ENCODE measurements around the gene BRPF1.
A peak's percentile ranks its signal among the peaks of the same experiment; 100 is the strongest.

Gene BRPF1

DNA sequence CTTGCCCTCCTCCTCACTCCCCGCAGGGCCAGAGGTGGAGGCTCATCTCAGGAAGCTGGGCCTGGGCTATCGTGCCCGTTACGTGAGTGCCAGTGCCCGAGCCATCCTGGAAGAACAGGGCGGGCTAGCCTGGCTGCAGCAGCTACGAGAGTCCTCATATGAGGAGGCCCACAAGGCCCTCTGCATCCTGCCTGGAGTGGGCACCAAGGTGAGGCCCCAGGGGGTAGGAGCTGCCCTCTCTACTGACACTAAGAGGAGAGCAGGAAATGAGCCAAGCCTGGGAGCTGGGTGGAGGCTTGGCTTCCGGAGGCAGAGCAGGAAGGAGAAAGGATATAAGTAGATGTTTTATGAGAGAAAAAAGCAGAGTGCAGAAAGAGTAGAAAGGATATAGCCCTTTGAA lies 23.1 kb downstream of the BRPF1 start:
- no peak for TF ChIP-seq CTCF (IDR thresholded peaks at IDR 0.05; ENCODE audit: unreplicated experiment in 3 of 3)
- peaks cover 24% of the 10 kb centered on the region for H3K4me1 Mint-ChIP-seq
- H3K27ac Mint-ChIP-seq: peak overlapping the region in 1 of 3 experiments; percentile 12
- no peaks in the 10 kb centered on the region for H3K9me3 Mint-ChIP-seq
- H3K4me3 Mint-ChIP-seq: no peak overlapping the region
- H3K27me3 Mint-ChIP-seq (ENCODE audit: low read depth): no peaks in the 10 kb centered on the region
- H3K36me3 Mint-ChIP-seq (ENCODE audit: low read depth): peaks cover 60% of the 10 kb centered on the region

- Mint-ChIP-seq H3K9me3 (no peaks in the 10 kb centered on the region), H3K27ac (no peak overlapping the region), H3K4me1 (no peaks in the 10 kb centered on the region), H3K27me3 (ENCODE audit: low read depth) (no peaks in the 10 kb centered on the region), H3K36me3 (ENCODE audit: low read depth) (peaks cover 58% of the 10 kb centered on the region), H3K4me3 (no peak overlapping the region)
- TF ChIP-seq CTCF (IDR thresholded peaks at IDR 0.05; ENCODE audit: unreplicated experiment in 3 of 3): no peak
These were observed 25.9 kb downstream of the BRPF1 start for GRCh38 chr3:9757427-9757826.

- peak overlapping the region in 1 of 3 experiments; percentile 6 for H3K27ac Mint-ChIP-seq
- H3K27me3 Mint-ChIP-seq (ENCODE audit: low read depth): no peaks in the 10 kb centered on the region
- H3K4me3 Mint-ChIP-seq: no peak overlapping the region
- no peaks in the 10 kb centered on the region for H3K9me3 Mint-ChIP-seq
- no peaks in the 10 kb centered on the region for H3K4me1 Mint-ChIP-seq
- no peak for TF ChIP-seq CTCF (IDR thresholded peaks at IDR 0.05; ENCODE audit: unreplicated experiment in 3 of 3)
- H3K36me3 Mint-ChIP-seq (ENCODE audit: low read depth): peaks cover 46% of the 10 kb centered on the region
These were observed 29.4 kb downstream of the BRPF1 start for GRCh38 chr3:9760779-9761505.

GRCh38 chr3:9761919-9762318 lies 30.4 kb downstream of the BRPF1 start:
- H3K4me3 Mint-ChIP-seq: no peak overlapping the region
- no peak overlapping the region for H3K27ac Mint-ChIP-seq
- no peaks in the 10 kb centered on the region for H3K9me3 Mint-ChIP-seq
- no peaks in the 10 kb centered on the region for H3K4me1 Mint-ChIP-seq
- no peak for TF ChIP-seq CTCF (IDR thresholded peaks at IDR 0.05; ENCODE audit: unreplicated experiment in 3 of 3)
- H3K27me3 Mint-ChIP-seq (ENCODE audit: low read depth): no peaks in the 10 kb centered on the region
- peaks cover 37% of the 10 kb centered on the region for H3K36me3 Mint-ChIP-seq (ENCODE audit: low read depth)

GRCh38 chr3:9762871-9763270 lies 31.3 kb downstream of the BRPF1 start:
- Mint-ChIP-seq H3K27ac (no peak overlapping the region), H3K27me3 (ENCODE audit: low read depth) (no peaks in the 10 kb centered on the region), H3K4me3 (no peak overlapping the region), H3K4me1 (peaks cover 7% of the 10 kb centered on the region), H3K9me3 (no peaks in the 10 kb centered on the region), H3K36me3 (ENCODE audit: low read depth) (peaks cover 34% of the 10 kb centered on the region)
- no peak for TF ChIP-seq CTCF (IDR thresholded peaks at IDR 0.05; ENCODE audit: unreplicated experiment in 3 of 3)

DNA sequence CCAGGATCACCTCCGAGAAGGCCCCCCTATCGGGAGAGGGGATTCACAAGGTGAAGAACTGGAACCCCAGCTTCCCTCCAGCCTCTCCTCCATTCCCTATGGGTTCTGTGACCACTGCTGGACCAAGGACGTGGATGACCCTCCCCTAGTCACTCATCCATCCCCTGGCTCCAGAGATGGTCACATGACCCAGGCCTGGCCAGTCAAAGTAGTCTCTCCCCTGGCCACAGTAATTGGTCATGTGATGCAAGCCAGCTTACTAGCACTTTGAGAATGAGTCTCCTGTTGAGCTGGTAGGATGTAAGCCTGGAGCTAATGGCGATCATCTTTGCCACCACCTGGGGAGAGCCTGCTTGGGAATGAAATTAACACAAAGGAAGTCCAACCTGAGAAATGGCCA lies 34.3 kb downstream of the BRPF1 start:
- no peak for TF ChIP-seq CTCF (IDR thresholded peaks at IDR 0.05; ENCODE audit: unreplicated experiment in 3 of 3)
- H3K27me3 Mint-ChIP-seq (ENCODE audit: low read depth): no peaks in the 10 kb centered on the region
- H3K27ac Mint-ChIP-seq: no peak overlapping the region
- H3K36me3 Mint-ChIP-seq (ENCODE audit: low read depth): peaks cover 8% of the 10 kb centered on the region
- no peaks in the 10 kb centered on the region for H3K9me3 Mint-ChIP-seq
- H3K4me1 Mint-ChIP-seq: peaks cover 24% of the 10 kb centered on the region
- H3K4me3 Mint-ChIP-seq: no peak overlapping the region

Data from nephron (organoid).